Endothelial cell of umbilical vein (primary cell): Measurements from ENCODE around the gene PPP1R9A. TPM values are rescaled to one million over a fixed set of nuclear protein-coding genes. Genes with fewer than 3 reads are reported as not detected.
A peak's percentile ranks its signal among the peaks of the same experiment; 100 is the strongest.

Source experiments
- Bru-seq: library from RNA; stranded (reverse); fragments of 400-500 nt; gene quantifications from one replicate; lab custom pipeline; 2021; lab: Mats Ljungman, UMichigan
- BruChase-seq, 2 experiments: library from RNA; stranded (reverse); fragments of 400-500 nt; gene quantifications; one replicate each; lab custom pipeline; 2021; lab: Mats Ljungman, UMichigan
- BruUV-seq: library from RNA; stranded (reverse); fragments of 400-500 nt; replicated peaks from 2 replicates; lab custom pipeline; 2021; lab: Mats Ljungman, UMichigan
- CTCF ChIA-PET: fragments of 300-600, 350-600 bp; sonication (Branson Sonifier 250); formaldehyde crosslinking; loops from one replicate; lab custom pipeline; 2021; ENCODE audit warnings: antibody characterized with exemption, inconsistent platforms; lab: Charles Lee
- POLR2A ChIA-PET: fragments of 300-600, 350-600 bp; sonication (Branson Sonifier 250); formaldehyde crosslinking; loops from one replicate; lab custom pipeline; 2021; ENCODE audit warnings: antibody characterized with exemption, inconsistent platforms; lab: Charles Lee
- DNase-seq: peaks from one replicate; pipeline ENCODE4 v3.0.0-alpha.2; 2011; ENCODE audit warnings: low read depth, low spot score
- FAIRE-seq: peaks from 2 replicates; lab custom pipeline; 2011; peaks lifted over from hg19 to GRCh38; lab: Jason Lieb, UNC
- H2AFZ ChIP-seq: 2 replicates; pipeline ENCODE4 v1.6.0; 2012; ENCODE audit warnings: low read depth, low read length, control low read depth, inconsistent platforms
- H3K27ac ChIP-seq: 2 replicates; pipeline ENCODE4 v1.5.1; 2011; ENCODE audit warnings: low read depth, mild to moderate bottlenecking, control low read depth, low read length, moderate library complexity; ENCODE audit not compliant: insufficient read depth
- H3K27me3 ChIP-seq, 2 experiments: 2 replicates each; pipeline versions ENCODE4 v1.6.0 to v1.6.1; 2011; ENCODE audit warnings: low read length in 2 of 2, mixed read lengths in 1 of 2; ENCODE audit not compliant: control insufficient read depth in 2 of 2, insufficient read depth in 2 of 2
- H3K36me3 ChIP-seq, 2 experiments: 2 replicates in 1 of 2; 3 replicates in 1 of 2; pipeline ENCODE4 v1.5.1; 2011; ENCODE audit warnings: low read length in 2 of 2, mild to moderate bottlenecking in 1 of 2, moderate library complexity in 1 of 2; ENCODE audit not compliant: control insufficient read depth in 2 of 2, insufficient read depth in 2 of 2; ENCODE audit errors: extremely low read depth in 1 of 2
- H3K4me1 ChIP-seq: 3 replicates; pipeline ENCODE4 v1.5.1; 2011; ENCODE audit warnings: mild to moderate bottlenecking, low read length; ENCODE audit not compliant: control insufficient read depth, insufficient read depth; ENCODE audit errors: extremely low read depth
- H3K4me2 ChIP-seq: 2 replicates; pipeline ENCODE4 v1.6.1; 2011; ENCODE audit warnings: low read length, control low read depth, mixed read lengths; ENCODE audit not compliant: insufficient read depth
- H3K4me3 ChIP-seq, 3 experiments: fragments of 200-600 bp in 1 of 3; sonication (generic), shearing (Covaris generic) in 1 of 3; replicated peaks in 1 of 3; 2 replicates each; pipeline ENCODE4 v1.5.1; 2011 to 2016; ENCODE audit warnings: control low read depth in 3 of 3, low read length in 3 of 3, mild to moderate bottlenecking in 2 of 3, inconsistent platforms in 1 of 3, low read depth in 1 of 3, moderate library complexity in 1 of 3; ENCODE audit not compliant: insufficient read depth in 1 of 3
- H3K79me2 ChIP-seq: 2 replicates; pipeline ENCODE4 v1.6.0; 2012; ENCODE audit warnings: low read length, inconsistent platforms; ENCODE audit not compliant: control insufficient read depth, insufficient read depth
- H3K9ac ChIP-seq: replicated peaks from 2 replicates; pipeline ENCODE3; 2011; ENCODE audit warnings: low read length, control low read depth; ENCODE audit not compliant: insufficient read depth; ENCODE audit errors: extremely low read depth
- H3K9me1 ChIP-seq: replicated peaks from 3 replicates; pipeline ENCODE4 v1.6.0; 2011; ENCODE audit warnings: mild to moderate bottlenecking, low read length; ENCODE audit not compliant: control insufficient read depth, insufficient read depth; ENCODE audit errors: extremely low read depth
- H3K9me3 ChIP-seq: replicated peaks from 2 replicates; pipeline ENCODE4 v1.5.1; 2012; ENCODE audit warnings: low read length, inconsistent platforms; ENCODE audit not compliant: control insufficient read depth, insufficient read depth
- H4K20me1 ChIP-seq: replicated peaks from 2 replicates; pipeline ENCODE3; 2011; ENCODE audit warnings: mild to moderate bottlenecking, low read length; ENCODE audit not compliant: control insufficient read depth, insufficient read depth; ENCODE audit errors: extremely low read depth
- CTCF ChIP-seq, 2 donors: IDR thresholded peaks; 1 replicate in 1 of 2; 2 replicates in 1 of 2; pipeline ENCODE4 v1.5.1; 2011; ENCODE audit warnings: low read length in 2 of 2, mild to moderate bottlenecking in 2 of 2, moderate library complexity in 2 of 2, control low read depth in 1 of 2, inconsistent platforms in 1 of 2, low read depth in 1 of 2; ENCODE audit not compliant: insufficient read depth in 1 of 2; ENCODE audit errors: extremely low read depth in 1 of 2
- POLR2AphosphoS5 ChIP-seq: IDR thresholded peaks from 2 replicates; pipeline ENCODE4 v1.6.1; 2012; ENCODE audit warnings: low read depth, mild to moderate bottlenecking, control low read depth, low read length, moderate library complexity; ENCODE audit not compliant: insufficient read depth
- dilution Hi-C: fragments of 300-500 bp; cut with MboI; formaldehyde crosslinking; loops from one replicate; pipeline ENCODE4 v1.15.0; 2019; ENCODE audit warnings: low sequenced_read_pairs; ENCODE audit not compliant: extremely low pct_ligation_motif_present
- intact Hi-C: fragments of 100-400 bp; cut with micrococcal nuclease; formaldehyde crosslinking; loops from one replicate; pipeline ENCODE4 v1.10.0; 2022
- long read RNA-seq: library from polyadenylated mRNA; stranded (forward); transcript quantifications from one replicate; pipeline ENCODE4 v2.0.0, GENCODE V29; 2021
- polyA minus RNA-seq, 3 experiments: library from RNA; depleted of rRNA, polyadenylated mRNA; stranded (reverse); fragments of >200 nt; gene quantifications; 1 replicate in 1 of 3; 2 replicates in 2 of 3; pipeline ENCODE4 v1.2.3, GENCODE V29; 2011
- polyA plus RNA-seq, 4 experiments: library from polyadenylated mRNA; depleted of rRNA in 3 of 4; stranded (reverse) in 3 of 4; unstranded in 1 of 4; fragments of >200 nt; gene quantifications; 2 replicates each; pipeline versions ENCODE4 v1.2.1 to v1.2.3, GENCODE V29; 2011 to 2012; ENCODE audit warnings: missing spikeins in 1 of 4
- total RNA-seq: library from RNA; stranded (reverse); gene quantifications from 2 replicates; pipeline ENCODE4 v1.2.3, GENCODE V29; 2021

The PPP1R9A gene
- 3.0 and 3.2 TPM in 2 replicates for total RNA-seq
- polyA plus RNA-seq, result 0.32 and 0.50 TPM in 2 replicates
- polyA plus RNA-seq (2011; cell fraction: cytosol; rRNA removed), result 0.23 and 0.25 TPM in 2 replicates
- 2.9 and 3.3 TPM in 2 replicates for polyA plus RNA-seq (2011; cell fraction: nucleus; rRNA removed)
- polyA plus RNA-seq (2012), result 0.16 TPM in 2 replicates
- polyA minus RNA-seq, result 2.6 and 4.4 TPM in 2 replicates
- polyA minus RNA-seq (2011; cell fraction: cytosol; rRNA and poly(A)+ RNA removed), result 5.7 TPM
- 6.4 and 7.8 TPM in 2 replicates for polyA minus RNA-seq (2011; cell fraction: nucleus; rRNA and poly(A)+ RNA removed)
- Bru-seq, nascent RNA, result percentile 47 among the genes with signal in this experiment
- percentile 34 among the genes with signal in this experiment for BruChase-seq, experiment 1, labeled RNA remaining after a 6-hour chase
- BruChase-seq, experiment 2, labeled RNA remaining after a 2-hour chase, result percentile 38 among the genes with signal in this experiment
- long read RNA-seq, result 0 reads

GRCh38 chr7:94907026-94907810 lies at the start of gene PPP1R9A:
PPP1R9A (plus strand) TSS chr7:94907594; CDS start chr7:94910114, 2,520 bp downstream.
- no TSS peak for BruUV-seq
- Histone ChIP-seq H3K9me1 (no peaks in the 10 kb centered on the region), H3K36me3 (no peaks in the 10 kb centered on the region), H3K9ac (peak within 1 kb of the TSS; percentile 49), H3K27me3 (peaks cover 11 to 18% of the 10 kb centered on the region in 2 experiments), H3K4me2 (peak within 1 kb of the TSS; percentile 81), H3K27ac (no peak within 1 kb of the TSS), H3K9me3 (no peaks in the 10 kb centered on the region), H3K4me3 (peak within 1 kb of the TSS; percentile 35 to 63 (median 45)), H3K4me1 (peaks cover 3% of the 10 kb centered on the region), H4K20me1 (no peaks in the 10 kb centered on the region), H2AFZ (peak within 1 kb of the TSS; percentile 97), H3K79me2 (no peaks in the 10 kb centered on the region)
- TF ChIP-seq CTCF (IDR thresholded peaks at IDR 0.05; ENCODE audit: extremely low read depth in 1 of 2, insufficient read depth in 1 of 2, low read depth in 1 of 2, low read length in 2 of 2) (peak in 1 of 2 donors; percentile 57), POLR2AphosphoS5 (no peak)
- DNase-seq (peak; percentile 23), FAIRE-seq (no peak)
- CTCF ChIA-PET, result no interaction called here
- POLR2A ChIA-PET, result no interaction called here
- intact Hi-C loops (loop anchor here (5.0 to 10.0 kb wide), 3 partner anchors 250 to 612 kb away; partner anchors contain the start of gene SGCE), dilution Hi-C loops (no loop called here)
